Trophoblast cell (in vitro differentiated cells and primary cell): Measurements from ENCODE around the gene ISG20.

Experiments
- DNase-seq, 2 donors: peaks; one replicate each; pipeline ENCODE4 v3.0.0-alpha.2; 2016
- H2AFZ ChIP-seq: 2 replicates; pipeline ENCODE4 v1.6.1; 2013; ENCODE audit warnings: low read length, moderate library complexity, mild to moderate bottlenecking; ENCODE audit not compliant: insufficient read depth, poor library complexity
- H2AK5ac ChIP-seq: 2 replicates; pipeline ENCODE4 v1.6.1; 2013; ENCODE audit warnings: mild to moderate bottlenecking, low read length
- H2BK120ac ChIP-seq: 2 replicates; pipeline ENCODE4 v1.6.1; 2013; ENCODE audit warnings: low read length, mild to moderate bottlenecking, moderate library complexity; ENCODE audit not compliant: insufficient read depth, poor library complexity
- H2BK12ac ChIP-seq: 2 replicates; pipeline ENCODE4 v1.6.1; 2013; ENCODE audit warnings: mild to moderate bottlenecking, low read length, moderate library complexity
- H2BK5ac ChIP-seq: 2 replicates; pipeline ENCODE4 v1.6.1; 2013; ENCODE audit warnings: low read length, low read depth, moderate library complexity, mild to moderate bottlenecking; ENCODE audit not compliant: poor library complexity
- H3K14ac ChIP-seq: 2 replicates; pipeline ENCODE4 v1.6.1; 2013; ENCODE audit warnings: mild to moderate bottlenecking, low read length
- H3K18ac ChIP-seq: 2 replicates; pipeline ENCODE4 v1.6.1; 2013; ENCODE audit warnings: mild to moderate bottlenecking, low read length
- H3K23ac ChIP-seq: 2 replicates; pipeline ENCODE4 v1.6.1; 2013; ENCODE audit warnings: low read length
- H3K27ac ChIP-seq: 2 replicates; pipeline ENCODE4 v1.5.1; 2013; ENCODE audit warnings: low read depth, mild to moderate bottlenecking, inconsistent platforms, low read length, moderate library complexity
- H3K27me3 ChIP-seq: 2 replicates; pipeline ENCODE4 v1.6.1; 2013; ENCODE audit warnings: inconsistent platforms, mild to moderate bottlenecking, low read length, moderate library complexity; ENCODE audit not compliant: insufficient read depth
- H3K36me3 ChIP-seq, 2 experiments: 1 replicate in 1 of 2; 2 replicates in 1 of 2; pipeline ENCODE4 v1.6.1; 2013; ENCODE audit warnings: low read length in 2 of 2, mild to moderate bottlenecking in 2 of 2, moderate library complexity in 1 of 2; ENCODE audit not compliant: insufficient read depth in 2 of 2, control insufficient read depth in 1 of 2
- H3K4ac ChIP-seq: 2 replicates; pipeline ENCODE4 v1.6.1; 2013; ENCODE audit warnings: low read depth, mild to moderate bottlenecking, low read length, moderate library complexity
- H3K4me1 ChIP-seq, 2 experiments: 1 replicate in 1 of 2; 2 replicates in 1 of 2; pipeline ENCODE4 v1.6.1; 2013; ENCODE audit warnings: low read length in 2 of 2, mild to moderate bottlenecking in 2 of 2, moderate library complexity in 1 of 2; ENCODE audit not compliant: insufficient read depth in 2 of 2, control insufficient read depth in 1 of 2
- H3K4me2 ChIP-seq: 2 replicates; pipeline ENCODE4 v1.6.1; 2013; ENCODE audit warnings: inconsistent platforms, mild to moderate bottlenecking, low read length, moderate library complexity
- H3K4me3 ChIP-seq: 2 replicates; pipeline ENCODE4 v1.5.1; 2013; ENCODE audit warnings: mild to moderate bottlenecking, low read depth, low read length, inconsistent platforms
- H3K79me1 ChIP-seq: one replicate; pipeline ENCODE4 v1.6.1; 2013; ENCODE audit warnings: low read length
- H3K79me2 ChIP-seq: 2 replicates; pipeline ENCODE4 v1.6.1; 2013; ENCODE audit warnings: low read length, mild to moderate bottlenecking; ENCODE audit not compliant: control insufficient read depth, insufficient read depth, poor library complexity
- H3K9ac ChIP-seq: 2 replicates; pipeline ENCODE4 v1.6.1; 2013; ENCODE audit warnings: mild to moderate bottlenecking, low read length
- H3K9me3 ChIP-seq: 2 replicates; pipeline ENCODE4 v1.6.1; 2013; ENCODE audit warnings: low read depth, mild to moderate bottlenecking, control low read depth, inconsistent platforms, low read length; ENCODE audit not compliant: insufficient read depth
- H4K12ac ChIP-seq: 2 replicates; pipeline ENCODE4 v1.6.1; 2013; ENCODE audit warnings: low read depth, mild to moderate bottlenecking, low read length, moderate library complexity
- H4K8ac ChIP-seq: 2 replicates; pipeline ENCODE4 v1.6.1; 2013; ENCODE audit warnings: low read depth, mild to moderate bottlenecking, low read length, moderate library complexity
- H4K91ac ChIP-seq: one replicate; pipeline ENCODE4 v1.6.1; 2013; ENCODE audit warnings: low read depth, mild to moderate bottlenecking, low read length, moderate library complexity
- WGBS: extraction: QIAGEN DNeasy Blood & Tissue Kit; methylation state at CpG from one replicate; pipeline ENCODE4 v1.1.7; 2013; ENCODE audit warnings: missing lambda C conversion rate; ENCODE audit not compliant: insufficient read length, insufficient coverage; ENCODE audit errors: extremely low coverage; 5-methylcytosine and 5-hydroxymethylcytosine counted together

Gene ISG20

DNA sequence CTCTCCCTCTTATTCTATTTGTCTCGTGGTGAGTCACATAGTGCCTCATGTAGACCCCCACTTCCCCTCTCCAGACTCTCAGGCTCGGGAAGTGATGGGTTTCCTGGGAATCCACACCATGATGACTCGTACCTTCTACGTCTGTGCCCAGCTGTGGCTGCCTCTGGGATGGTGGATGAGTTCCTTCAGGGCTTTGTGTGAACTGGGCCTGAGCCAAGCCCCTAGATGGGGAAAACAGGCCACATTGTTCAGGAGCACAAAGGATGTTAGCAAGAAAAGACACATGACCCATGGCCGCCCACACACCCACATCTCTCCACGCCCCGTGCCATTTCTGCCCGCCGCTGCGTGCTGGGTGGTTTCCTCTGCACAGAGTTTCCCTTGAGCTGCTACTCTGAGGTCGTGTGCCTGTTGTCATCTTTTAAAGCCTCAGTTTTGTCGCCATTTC is 10.5 kb downstream of the ISG20 start:
- H3K27ac ChIP-seq, result no peak overlapping the region
- no peak overlapping the region for H4K91ac ChIP-seq
- no peaks in the 10 kb centered on the region for H3K27me3 ChIP-seq
- no peak overlapping the region for H2AK5ac ChIP-seq
- H3K23ac ChIP-seq, result no peak overlapping the region
- H2BK12ac ChIP-seq, result no peak overlapping the region
- H3K36me3 ChIP-seq, result no peaks in the 10 kb centered on the region
- no peak overlapping the region for H3K18ac ChIP-seq
- H3K79me2 ChIP-seq, result no peaks in the 10 kb centered on the region
- no peak overlapping the region for H4K12ac ChIP-seq
- H3K79me1 ChIP-seq, result no peaks in the 10 kb centered on the region
- H2BK5ac ChIP-seq, result no peak overlapping the region
- H2BK120ac ChIP-seq, result no peak overlapping the region
- no peak overlapping the region for H2AFZ ChIP-seq
- peaks cover 2% of the 10 kb centered on the region for H3K9me3 ChIP-seq
- H3K4me3 ChIP-seq, result no peak overlapping the region
- H3K4me1 ChIP-seq, result peaks cover 3 to 8% of the 10 kb centered on the region in 2 experiments
- no peak overlapping the region for H3K4ac ChIP-seq
- no peak overlapping the region for H3K4me2 ChIP-seq
- H3K9ac ChIP-seq, result no peak overlapping the region
- H4K8ac ChIP-seq, result no peak overlapping the region
- peak in 1 of 2 donors; percentile 26 for DNase-seq
- no peak overlapping the region for H3K14ac ChIP-seq
- WGBS, result no CpG with 5 or more reads among the region's 12 CpGs

DNA sequence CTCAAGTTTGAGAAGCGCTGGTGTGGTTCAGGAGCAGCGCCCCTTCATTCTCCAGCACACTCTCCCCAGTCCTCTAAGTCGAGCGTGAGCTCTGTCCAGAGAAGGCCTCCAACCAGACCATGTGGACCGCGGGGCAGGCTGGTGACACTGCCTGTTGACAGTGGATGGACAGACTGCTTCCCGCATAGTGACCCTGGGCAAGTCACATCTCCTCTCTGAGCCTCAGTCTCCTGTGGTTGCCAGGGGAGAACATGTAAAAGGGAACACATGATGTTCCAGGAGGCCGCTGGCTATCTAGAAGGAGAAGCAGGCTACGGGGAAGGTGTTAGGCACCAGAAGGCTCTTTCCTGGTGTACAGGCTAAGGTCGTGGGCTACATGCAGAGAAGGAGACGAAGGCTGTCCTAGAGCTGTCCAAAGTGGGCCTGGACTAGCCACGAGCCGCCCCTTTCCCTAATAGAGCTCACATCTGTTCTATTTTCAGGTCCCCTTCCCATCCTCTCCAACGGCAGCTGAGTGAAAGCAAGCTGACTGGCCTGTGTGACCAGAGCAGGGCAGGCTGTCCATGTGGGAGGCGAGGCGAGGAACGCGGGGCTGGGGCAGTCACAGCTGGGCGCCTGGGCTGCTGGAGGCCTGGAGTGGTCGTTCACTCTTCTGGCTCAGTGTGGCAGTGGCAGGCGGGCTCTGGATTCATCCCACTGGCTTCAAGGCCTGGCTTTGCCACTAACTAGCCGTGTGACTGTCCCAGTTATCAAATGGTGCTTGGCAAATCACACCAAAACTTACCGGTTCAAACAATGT is 11.1 kb downstream of the ISG20 start:
- no peak overlapping the region for H3K27ac ChIP-seq
- WGBS, result no CpG with 5 or more reads among the region's 23 CpGs
- no peak overlapping the region for H3K9ac ChIP-seq
- no peak overlapping the region for H4K12ac ChIP-seq
- H3K18ac ChIP-seq, result no peak overlapping the region
- no peaks in the 10 kb centered on the region for H3K27me3 ChIP-seq
- H3K4me3 ChIP-seq, result no peak overlapping the region
- H3K4me1 ChIP-seq, result peaks cover 3 to 8% of the 10 kb centered on the region in 2 experiments
- H2BK120ac ChIP-seq, result no peak overlapping the region
- H3K36me3 ChIP-seq, result no peaks in the 10 kb centered on the region
- no peak overlapping the region for H2BK5ac ChIP-seq
- H4K91ac ChIP-seq, result no peak overlapping the region
- H3K79me1 ChIP-seq, result no peaks in the 10 kb centered on the region
- no peak for DNase-seq
- H2AFZ ChIP-seq, result no peak overlapping the region
- H3K4me2 ChIP-seq, result no peak overlapping the region
- H2AK5ac ChIP-seq, result no peak overlapping the region
- peaks cover 2% of the 10 kb centered on the region for H3K9me3 ChIP-seq
- H4K8ac ChIP-seq, result no peak overlapping the region
- H2BK12ac ChIP-seq, result peak overlapping the region; percentile 20
- H3K79me2 ChIP-seq, result no peaks in the 10 kb centered on the region
- H3K14ac ChIP-seq, result no peak overlapping the region
- H3K4ac ChIP-seq, result no peak overlapping the region
- H3K23ac ChIP-seq, result no peak overlapping the region

DNA sequence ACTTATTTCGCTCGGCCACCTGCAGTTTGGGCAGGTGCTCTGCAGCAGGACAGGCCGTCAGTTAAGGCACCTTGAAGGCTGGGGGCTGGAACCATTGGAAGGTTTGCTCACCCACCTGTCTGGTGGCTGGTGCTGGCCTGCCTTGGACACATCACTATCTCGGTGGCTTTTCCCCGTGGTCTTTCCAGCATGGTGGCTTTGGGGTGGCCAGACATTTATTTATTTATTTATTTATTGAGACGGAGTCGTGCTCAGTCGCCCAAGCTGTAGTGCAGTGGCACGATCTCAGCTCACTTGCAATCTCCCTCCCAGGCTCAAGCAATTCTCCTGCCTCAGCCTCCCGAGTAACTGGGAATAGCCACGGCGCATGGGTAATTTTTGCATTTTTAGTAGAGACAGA is 11.7 kb downstream of the ISG20 start:
- no peaks in the 10 kb centered on the region for H3K79me1 ChIP-seq
- H3K4me1 ChIP-seq, result peaks cover 3 to 8% of the 10 kb centered on the region in 2 experiments
- no peak overlapping the region for H2BK120ac ChIP-seq
- H3K27ac ChIP-seq, result no peak overlapping the region
- H3K14ac ChIP-seq, result no peak overlapping the region
- H3K9ac ChIP-seq, result no peak overlapping the region
- H3K27me3 ChIP-seq, result no peaks in the 10 kb centered on the region
- H3K4me3 ChIP-seq, result no peak overlapping the region
- H3K36me3 ChIP-seq, result no peaks in the 10 kb centered on the region
- H2AK5ac ChIP-seq, result no peak overlapping the region
- no peak overlapping the region for H4K8ac ChIP-seq
- H2BK5ac ChIP-seq, result no peak overlapping the region
- H2BK12ac ChIP-seq, result no peak overlapping the region
- H3K79me2 ChIP-seq, result no peaks in the 10 kb centered on the region
- no peak overlapping the region for H3K23ac ChIP-seq
- no peak overlapping the region for H3K4me2 ChIP-seq
- WGBS, result no CpG with 5 or more reads among the region's 12 CpGs
- H2AFZ ChIP-seq, result no peak overlapping the region
- DNase-seq, result no peak
- H3K18ac ChIP-seq, result no peak overlapping the region
- H3K4ac ChIP-seq, result no peak overlapping the region
- peaks cover 2% of the 10 kb centered on the region for H3K9me3 ChIP-seq
- H4K12ac ChIP-seq, result no peak overlapping the region
- no peak overlapping the region for H4K91ac ChIP-seq

DNA sequence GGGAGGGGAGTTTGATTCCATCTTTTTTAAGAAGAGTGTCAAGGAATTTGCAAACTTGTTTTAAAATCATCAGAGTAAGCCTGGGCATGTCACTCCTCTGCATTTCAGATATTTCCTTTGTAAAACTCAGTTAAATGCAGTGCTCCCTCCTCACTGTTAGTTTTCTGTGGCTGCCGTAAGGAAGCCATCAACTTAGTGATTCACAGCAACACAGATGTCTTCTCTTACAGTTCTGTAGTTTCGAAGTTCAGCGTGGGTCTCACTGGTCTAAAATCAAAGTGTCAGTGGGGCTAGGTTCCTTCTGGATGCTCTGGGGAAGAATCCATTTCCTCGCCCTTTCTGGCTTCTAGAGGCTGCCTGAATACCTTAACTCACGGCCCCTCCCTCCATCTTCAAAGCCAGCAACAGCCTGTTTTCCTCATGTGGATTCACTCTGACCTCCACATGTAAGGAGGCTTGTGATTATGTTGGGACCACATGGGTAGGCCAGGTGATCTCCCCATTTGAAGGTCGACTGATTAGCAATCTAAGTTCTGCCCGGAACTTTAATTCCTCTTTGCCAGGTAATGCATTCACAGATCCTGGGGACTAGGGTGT is 12.4 kb downstream of the ISG20 start:
- H3K9ac ChIP-seq, result no peak overlapping the region
- H2BK120ac ChIP-seq, result no peak overlapping the region
- no peak overlapping the region for H3K4me3 ChIP-seq
- H3K27me3 ChIP-seq, result no peaks in the 10 kb centered on the region
- no peak overlapping the region for H3K18ac ChIP-seq
- no peak overlapping the region for H3K4me2 ChIP-seq
- no peak overlapping the region for H2AK5ac ChIP-seq
- no peak overlapping the region for H4K12ac ChIP-seq
- H3K23ac ChIP-seq, result no peak overlapping the region
- peaks cover 2% of the 10 kb centered on the region for H3K9me3 ChIP-seq
- WGBS, result no CpG with 5 or more reads among the region's 7 CpGs
- H3K36me3 ChIP-seq, result no peaks in the 10 kb centered on the region
- H3K79me2 ChIP-seq, result no peaks in the 10 kb centered on the region
- no peak overlapping the region for H2AFZ ChIP-seq
- H4K8ac ChIP-seq, result no peak overlapping the region
- H2BK5ac ChIP-seq, result no peak overlapping the region
- no peaks in the 10 kb centered on the region for H3K79me1 ChIP-seq
- DNase-seq, result no peak
- no peak overlapping the region for H3K27ac ChIP-seq
- H2BK12ac ChIP-seq, result no peak overlapping the region
- H4K91ac ChIP-seq, result no peak overlapping the region
- no peak overlapping the region for H3K4ac ChIP-seq
- H3K4me1 ChIP-seq, result peaks cover 3 to 8% of the 10 kb centered on the region in 2 experiments
- no peak overlapping the region for H3K14ac ChIP-seq
